ENCODE data around the gene SAMD4A. TPM values are rescaled to one million over a fixed set of nuclear protein-coding genes. Genes with fewer than 3 reads are reported as not detected.

The SAMD4A gene
- total RNA-seq, 4 donors from 2014 or later = 39.8 to 53.3 (median 48.0) TPM

- 58 to 64% methylated on average over 2 of the region's 2 CpGs for WGBS, 2 donors
- Histone ChIP-seq H3K4me1 (peaks cover 0 to 70% (median 13%) of the 10 kb centered on the region in 4 donors), H3K9me3 (no peaks in the 10 kb centered on the region), H3K27me3 (no peaks in the 10 kb centered on the region), H3K36me3 (no peaks in the 10 kb centered on the region), H3K4me3 (no peak overlapping the region), H3K27ac (no peak overlapping the region)
- DNase-seq (ENCODE audit: low spot score in 2 of 2) = no peak
- TF ChIP-seq POLR2A (IDR thresholded peaks at IDR 0.05) = no peak
These were observed 79.7 kb downstream of the SAMD4A start for GRCh38 chr14:54646626-54647025.

- no peak for DNase-seq (ENCODE audit: low spot score in 2 of 2)
- Histone ChIP-seq H3K36me3 (no peaks in the 10 kb centered on the region), H3K27me3 (no peaks in the 10 kb centered on the region), H3K27ac (no peak overlapping the region), H3K4me3 (no peak overlapping the region), H3K9me3 (no peaks in the 10 kb centered on the region), H3K4me1 (peaks cover 0 to 72% (median 17%) of the 10 kb centered on the region in 4 donors)
- 91 to 96% methylated on average over 3 of the region's 3 CpGs for WGBS, 2 donors
- TF ChIP-seq CTCF (IDR thresholded peaks at IDR 0.05) = no peak
- TF ChIP-seq EP300 (IDR thresholded peaks at IDR 0.05) = no peak
- no peak for TF ChIP-seq POLR2A (IDR thresholded peaks at IDR 0.05)
These were observed 80.5 kb downstream of the SAMD4A start for GRCh38 chr14:54647378-54647777.

- H3K27me3 ChIP-seq = no peaks in the 10 kb centered on the region
- TF ChIP-seq CTCF (IDR thresholded peaks at IDR 0.05) (no peak), POLR2A (IDR thresholded peaks at IDR 0.05) (no peak), EP300 (IDR thresholded peaks at IDR 0.05) (no peak)
- H3K4me3 ChIP-seq = no peak overlapping the region
- H3K4me1 ChIP-seq = peaks cover 0 to 76% (median 33%) of the 10 kb centered on the region in 4 donors
- WGBS, 2 donors = 88 to 89% methylated on average over 6 of the region's 6 CpGs
- H3K9me3 ChIP-seq = no peaks in the 10 kb centered on the region
- H3K27ac ChIP-seq = peak overlapping the region in 2 of 4 donors; percentile 93 to 96
- H3K36me3 ChIP-seq = no peaks in the 10 kb centered on the region
- DNase-seq (ENCODE audit: low spot score in 2 of 2) = no peak
These were observed 82.1 kb downstream of the SAMD4A start for GRCh38 chr14:54649056-54649455.

GRCh38 chr14:54650331-54650958 lies 83.5 kb downstream of the SAMD4A start:
- WGBS, 2 donors = 10 to 14% methylated on average over 10 of the region's 10 CpGs
- Histone ChIP-seq H3K27me3 (no peaks in the 10 kb centered on the region), H3K36me3 (no peaks in the 10 kb centered on the region), H3K4me3 (no peak overlapping the region), H3K9me3 (no peaks in the 10 kb centered on the region), H3K27ac (peak overlapping the region; percentile 57 to 96 (median 88)), H3K4me1 (peaks cover 0 to 86% (median 42%) of the 10 kb centered on the region in 4 donors)
- TF ChIP-seq POLR2A (IDR thresholded peaks at IDR 0.05) (no peak), EP300 (IDR thresholded peaks at IDR 0.05) (peak; percentile 68 to 84), CTCF (IDR thresholded peaks at IDR 0.05) (no peak)
- DNase-seq (ENCODE audit: low spot score in 2 of 2) = peak; percentile 33 to 78

GRCh38 chr14:54650959-54651351 lies 84.0 kb downstream of the SAMD4A start:
- 66 to 68% methylated on average over 5 of the region's 5 CpGs for WGBS, 2 donors
- Histone ChIP-seq H3K4me3 (no peak overlapping the region), H3K9me3 (no peaks in the 10 kb centered on the region), H3K27me3 (no peaks in the 10 kb centered on the region), H3K36me3 (no peaks in the 10 kb centered on the region), H3K4me1 (peaks cover 0 to 81% (median 42%) of the 10 kb centered on the region in 4 donors), H3K27ac (peak overlapping the region; percentile 57 to 96 (median 88))
- TF ChIP-seq EP300 (IDR thresholded peaks at IDR 0.05) = no peak
- no peak for TF ChIP-seq POLR2A (IDR thresholded peaks at IDR 0.05)
- no peak for DNase-seq (ENCODE audit: low spot score in 2 of 2)

GRCh38 chr14:54651649-54652048 lies 84.7 kb downstream of the SAMD4A start:
- Histone ChIP-seq H3K27ac (peak overlapping the region; percentile 60 to 96 (median 88)), H3K36me3 (no peaks in the 10 kb centered on the region), H3K4me3 (no peak overlapping the region), H3K9me3 (no peaks in the 10 kb centered on the region), H3K4me1 (peaks cover 0 to 74% (median 42%) of the 10 kb centered on the region in 4 donors), H3K27me3 (no peaks in the 10 kb centered on the region)
- TF ChIP-seq EP300 (IDR thresholded peaks at IDR 0.05) = no peak
- TF ChIP-seq POLR2A (IDR thresholded peaks at IDR 0.05) = no peak
- TF ChIP-seq CTCF (IDR thresholded peaks at IDR 0.05) = no peak
- DNase-seq (ENCODE audit: low spot score in 2 of 2) = no peak
- WGBS, 2 donors = 39 to 41% methylated on average over 4 of the region's 4 CpGs

Data from tibial nerve (tissue), 4 donors.